Endodermal cell (in vitro differentiated cells): ENCODE measurements around the gene PADI4. TPM values are rescaled to one million over a fixed set of nuclear protein-coding genes. Genes with fewer than 3 reads are reported as not detected.
"Not testable (repeated sequence)": the region's sequence is repeated elsewhere in the genome, so short reads cannot be mapped to it uniquely, and the experiment has no call there.

ENCODE experiments used
- DNase-seq: peaks from one replicate; pipeline ENCODE4 v3.0.0-alpha.2; 2017
- H3K27ac ChIP-seq: 2 replicates; pipeline ENCODE4 v1.5.1; 2013; ENCODE audit warnings: mild to moderate bottlenecking, low read depth, low read length, moderate library complexity
- H3K27me3 ChIP-seq: 2 replicates; pipeline ENCODE4 v1.6.1; 2013; ENCODE audit warnings: mild to moderate bottlenecking, low read length, moderate library complexity; ENCODE audit not compliant: insufficient read depth, control insufficient read depth, poor library complexity, severe bottlenecking
- H3K36me3 ChIP-seq: 2 replicates; pipeline ENCODE4 v1.7.0; 2013; ENCODE audit warnings: mild to moderate bottlenecking, low read length, moderate library complexity; ENCODE audit not compliant: control insufficient read depth, insufficient read depth
- H3K4me1 ChIP-seq: one replicate; pipeline ENCODE4 v1.7.0; 2013; ENCODE audit warnings: low read length; ENCODE audit not compliant: control insufficient read depth, insufficient read depth
- H3K4me3 ChIP-seq: 2 replicates; pipeline ENCODE4 v1.5.1; 2013; ENCODE audit warnings: mild to moderate bottlenecking, low read length, moderate library complexity
- H3K9ac ChIP-seq: 2 replicates; pipeline ENCODE4 v1.6.1; 2013; ENCODE audit warnings: mild to moderate bottlenecking, low read length, moderate library complexity; ENCODE audit not compliant: poor library complexity, severe bottlenecking; ENCODE audit errors: extremely low read depth
- H3K9me3 ChIP-seq: 2 replicates; pipeline ENCODE4 v1.6.1; 2013; ENCODE audit warnings: mild to moderate bottlenecking, low read length, moderate library complexity; ENCODE audit not compliant: control insufficient read depth
- H3K27ac Mint-ChIP-seq: 2 replicates; pipeline ENCODE4 v1.8.0; 2020; ENCODE audit warnings: mixed read lengths
- H3K27me3 Mint-ChIP-seq: 2 replicates; pipeline ENCODE4 v1.8.0; 2021; ENCODE audit warnings: mild to moderate bottlenecking, mixed read lengths; ENCODE audit not compliant: insufficient read depth
- H3K36me3 Mint-ChIP-seq: 2 replicates; pipeline ENCODE4 v1.8.0; 2020; ENCODE audit warnings: low read depth, mixed read lengths
- H3K4me1 Mint-ChIP-seq: 2 replicates; pipeline ENCODE4 v1.8.0; 2020; ENCODE audit warnings: mixed read lengths
- H3K4me3 Mint-ChIP-seq: 2 replicates; pipeline ENCODE4 v1.8.0; 2020; ENCODE audit warnings: mild to moderate bottlenecking, moderate library complexity, mixed read lengths
- H3K9me3 Mint-ChIP-seq: 2 replicates; pipeline ENCODE4 v1.8.0; 2020; ENCODE audit warnings: mild to moderate bottlenecking, mixed read lengths
- WGBS, 2 experiments: methylation state at CpG; one replicate each; pipeline versions ENCODE4 v1.1.5 to v1.1.7; 2013; ENCODE audit warnings: missing lambda C conversion rate in 2 of 2, mixed read lengths in 1 of 2; ENCODE audit not compliant: insufficient coverage in 1 of 2, insufficient read length in 1 of 2; 5-methylcytosine and 5-hydroxymethylcytosine counted together
- total RNA-seq, 2 donors: library from RNA; stranded (reverse); fragmentation: NEBNext Ultra II Directional in 1 of 2; extraction: Animal tissue kit (Norgen Biotek cat#: 25700) in 1 of 2; gene quantifications; 2 replicates in 1 of 2; 3 replicates in 1 of 2; pipeline ENCODE4 v1.2.1, GENCODE V29; 2021
- TF ChIP-seq, protein P1 (sequence below): fragments of 200-600 bp; sonication (generic); conservative IDR thresholded peaks from 2 replicates; pipeline ENCODE4 v1.5.0; 2021; ENCODE audit warnings: antibody characterized with exemption, mild to moderate bottlenecking

The PADI4 gene
- total RNA-seq, 2 donors from 2014 or later: not detected

DNA sequence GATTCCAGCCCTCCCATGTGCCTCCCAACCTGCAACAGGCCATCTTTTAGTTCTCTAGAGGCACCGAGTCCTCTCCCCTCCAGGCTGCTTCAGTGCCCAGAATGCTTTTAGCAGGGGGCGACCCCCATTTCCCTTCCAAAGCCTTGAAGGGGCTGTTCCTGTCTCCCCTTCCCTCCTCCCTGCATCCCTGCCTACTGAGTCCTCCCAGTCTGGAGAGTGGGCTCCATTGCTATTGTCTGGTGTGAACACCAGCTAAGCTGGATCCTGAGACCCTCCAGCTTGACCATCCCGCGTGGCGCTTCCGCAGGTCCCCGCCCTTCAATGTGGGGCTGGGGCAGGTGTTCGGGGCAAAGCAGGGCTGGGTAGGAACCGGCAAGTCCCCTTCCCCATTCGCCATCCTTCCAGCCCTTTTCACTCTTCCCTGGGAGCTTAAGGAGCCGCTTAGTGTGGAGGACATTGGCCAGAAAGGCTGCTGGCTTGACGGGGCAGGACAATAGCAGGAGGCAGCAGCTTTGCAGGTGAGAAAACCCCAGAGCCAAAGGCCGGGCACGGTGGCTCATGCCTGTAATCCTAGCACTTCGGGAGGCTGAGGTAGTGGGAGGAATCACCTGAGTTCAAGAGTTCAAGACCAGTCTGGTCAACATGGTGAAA is 96.2 kb downstream of the PADI4 start:
- H3K9me3 ChIP-seq: no peaks in the 10 kb centered on the region
- TF ChIP-seq, protein P1, sequence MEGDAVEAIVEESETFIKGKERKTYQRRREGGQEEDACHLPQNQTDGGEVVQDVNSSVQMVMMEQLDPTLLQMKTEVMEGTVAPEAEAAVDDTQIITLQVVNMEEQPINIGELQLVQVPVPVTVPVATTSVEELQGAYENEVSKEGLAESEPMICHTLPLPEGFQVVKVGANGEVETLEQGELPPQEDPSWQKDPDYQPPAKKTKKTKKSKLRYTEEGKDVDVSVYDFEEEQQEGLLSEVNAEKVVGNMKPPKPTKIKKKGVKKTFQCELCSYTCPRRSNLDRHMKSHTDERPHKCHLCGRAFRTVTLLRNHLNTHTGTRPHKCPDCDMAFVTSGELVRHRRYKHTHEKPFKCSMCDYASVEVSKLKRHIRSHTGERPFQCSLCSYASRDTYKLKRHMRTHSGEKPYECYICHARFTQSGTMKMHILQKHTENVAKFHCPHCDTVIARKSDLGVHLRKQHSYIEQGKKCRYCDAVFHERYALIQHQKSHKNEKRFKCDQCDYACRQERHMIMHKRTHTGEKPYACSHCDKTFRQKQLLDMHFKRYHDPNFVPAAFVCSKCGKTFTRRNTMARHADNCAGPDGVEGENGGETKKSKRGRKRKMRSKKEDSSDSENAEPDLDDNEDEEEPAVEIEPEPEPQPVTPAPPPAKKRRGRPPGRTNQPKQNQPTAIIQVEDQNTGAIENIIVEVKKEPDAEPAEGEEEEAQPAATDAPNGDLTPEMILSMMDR: no peak
- Mint-ChIP-seq H3K4me3 (no peak overlapping the region), H3K36me3 (peaks cover 25% of the 10 kb centered on the region), H3K27ac (peak overlapping the region; percentile 87), H3K4me1 (peaks cover 26% of the 10 kb centered on the region), H3K9me3 (no peaks in the 10 kb centered on the region), H3K27me3 (no peaks in the 10 kb centered on the region)
- H3K27ac ChIP-seq: no peak overlapping the region
- WGBS, 2 experiments: 78 to 85% methylated on average over 12 to 15 of the region's 15 CpGs
- no peak overlapping the region for H3K4me3 ChIP-seq
- H3K36me3 ChIP-seq: peaks cover 24% of the 10 kb centered on the region
- no peaks in the 10 kb centered on the region for H3K4me1 ChIP-seq
- no peak overlapping the region for H3K9ac ChIP-seq
- DNase-seq: peak; percentile 77
- H3K27me3 ChIP-seq: no peaks in the 10 kb centered on the region

DNA sequence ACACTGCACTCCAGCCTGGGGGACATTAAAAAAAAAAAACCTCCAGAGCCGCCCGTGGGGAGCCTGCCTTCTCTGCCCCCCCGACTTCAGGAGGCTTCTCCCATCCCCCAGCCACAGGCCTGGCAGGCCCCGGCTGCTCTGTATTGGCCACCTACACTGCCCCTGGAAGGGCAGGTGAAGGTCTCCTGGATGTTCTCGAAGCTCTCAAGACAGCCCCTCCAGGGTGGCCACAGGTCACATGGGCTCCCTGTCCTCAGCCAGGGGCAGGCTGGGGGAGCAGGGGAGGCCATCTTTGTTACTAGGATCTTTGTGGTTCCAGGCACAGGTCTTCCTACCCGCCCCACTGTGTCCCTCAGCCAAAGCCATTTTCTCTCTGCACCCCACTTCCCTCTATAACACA is 96.8 kb downstream of the PADI4 start:
- no peak for DNase-seq
- Histone ChIP-seq H3K9ac (no peak overlapping the region), H3K9me3 (no peaks in the 10 kb centered on the region), H3K4me1 (peaks cover 3% of the 10 kb centered on the region), H3K4me3 (no peak overlapping the region), H3K36me3 (peaks cover 30% of the 10 kb centered on the region), H3K27ac (no peak overlapping the region), H3K27me3 (no peaks in the 10 kb centered on the region)
- H3K36me3 Mint-ChIP-seq: peaks cover 32% of the 10 kb centered on the region
- no peaks in the 10 kb centered on the region for H3K9me3 Mint-ChIP-seq
- peaks cover 32% of the 10 kb centered on the region for H3K4me1 Mint-ChIP-seq
- TF ChIP-seq, protein P1: no peak
- WGBS, 2 experiments: 80 to 88% methylated on average over 2 to 6 of the region's 6 CpGs
- H3K27me3 Mint-ChIP-seq: no peaks in the 10 kb centered on the region
- no peak overlapping the region for H3K27ac Mint-ChIP-seq
- H3K4me3 Mint-ChIP-seq: no peak overlapping the region

DNA sequence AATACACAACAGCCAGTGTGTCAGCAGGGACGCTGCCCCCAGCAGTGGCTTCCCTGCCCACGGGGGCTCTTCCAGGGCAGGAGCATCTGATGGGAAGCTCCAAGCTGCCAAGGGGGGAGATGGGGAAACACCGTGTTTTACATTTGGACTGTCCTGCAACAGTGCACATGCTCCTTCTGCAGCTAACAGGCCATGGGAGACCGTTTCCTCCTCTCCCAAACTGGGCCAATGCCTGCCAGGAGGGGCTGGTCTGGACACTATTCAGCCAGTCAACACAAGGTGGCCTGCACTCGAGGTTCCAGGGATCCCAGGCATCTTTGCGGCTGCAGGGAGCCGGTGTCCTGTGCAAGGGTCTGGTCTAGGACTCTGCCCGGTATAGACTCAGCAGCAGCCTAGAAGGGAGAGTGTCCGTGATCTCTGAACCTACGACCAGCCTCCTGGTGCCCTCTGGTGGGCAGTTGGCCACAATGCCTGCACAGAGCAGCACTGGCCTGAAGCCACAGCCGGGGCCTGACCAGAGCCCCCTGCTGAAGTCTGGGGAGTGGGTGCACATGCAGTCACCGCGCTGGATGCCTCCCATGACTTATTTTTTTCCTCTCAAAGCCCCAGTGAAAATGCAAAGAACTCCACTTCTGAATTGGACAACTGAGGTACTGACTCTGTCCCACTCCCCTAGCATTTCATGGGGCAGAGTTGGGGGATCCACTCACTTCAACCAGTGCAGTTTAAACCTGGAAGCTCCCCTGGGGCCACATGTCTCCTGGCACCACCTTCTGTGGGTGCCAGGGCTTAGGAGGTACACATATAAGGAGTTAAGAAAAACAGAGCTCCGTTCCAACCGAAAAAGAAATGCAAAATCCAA is 98.1 kb downstream of the PADI4 start:
- DNase-seq: peak; percentile 96
- 66 to 79% methylated on average over 9 to 15 of the region's 15 CpGs for WGBS, 2 experiments
- H3K36me3 ChIP-seq: peaks cover 43% of the 10 kb centered on the region
- no peaks in the 10 kb centered on the region for H3K9me3 ChIP-seq
- H3K4me1 ChIP-seq: peaks cover 5% of the 10 kb centered on the region
- Mint-ChIP-seq H3K36me3 (peaks cover 44% of the 10 kb centered on the region), H3K4me1 (peaks cover 37% of the 10 kb centered on the region), H3K27me3 (no peaks in the 10 kb centered on the region), H3K27ac (no peak overlapping the region), H3K4me3 (no peak overlapping the region), H3K9me3 (no peaks in the 10 kb centered on the region)
- TF ChIP-seq, protein P1: peak; percentile 91
- no peak overlapping the region for H3K4me3 ChIP-seq
- no peak overlapping the region for H3K27ac ChIP-seq
- no peaks in the 10 kb centered on the region for H3K27me3 ChIP-seq
- H3K9ac ChIP-seq: no peak overlapping the region

DNA sequence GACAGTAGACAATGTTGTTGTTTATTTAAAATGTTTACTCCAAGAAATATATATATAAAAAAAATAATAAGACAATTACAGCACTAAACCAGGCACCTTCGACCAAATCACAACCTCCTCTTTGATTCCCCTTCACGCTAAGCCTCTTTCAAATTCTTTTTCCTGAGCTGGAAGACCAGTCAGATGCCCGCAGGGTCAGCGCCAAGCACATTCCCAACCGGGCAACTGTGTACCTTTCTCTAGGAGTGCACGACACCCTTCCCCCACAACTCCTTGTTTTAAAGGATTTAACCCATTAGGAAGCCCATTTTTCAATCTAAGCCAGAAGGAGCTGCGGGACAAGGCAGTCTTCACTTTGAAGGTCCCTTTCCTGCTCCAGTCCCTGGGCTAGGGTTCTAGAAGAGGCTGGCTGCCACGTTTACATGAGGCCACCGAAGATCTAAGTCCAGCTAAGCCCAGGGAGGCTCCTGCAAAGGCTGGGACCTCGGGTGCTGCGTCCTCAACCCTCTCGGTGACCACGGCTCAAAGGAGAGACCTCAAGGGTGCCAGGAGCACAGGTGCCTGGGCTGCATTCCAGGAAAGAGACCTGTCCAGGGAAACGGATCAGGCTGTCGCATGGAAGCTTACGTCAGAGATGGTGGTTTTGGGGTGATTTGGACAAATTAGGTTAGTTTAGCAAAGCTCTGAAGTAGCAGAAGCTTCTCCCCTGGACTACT is 98.9 kb downstream of the PADI4 start:
- H3K4me3 ChIP-seq, H3K27ac ChIP-seq, H3K4me1 ChIP-seq, H3K9ac ChIP-seq, H3K27me3 Mint-ChIP-seq, H3K4me3 Mint-ChIP-seq, H3K27me3 ChIP-seq, DNase-seq, H3K9me3 Mint-ChIP-seq, H3K9me3 ChIP-seq: not testable (repeated sequence)
- Mint-ChIP-seq H3K4me1 (peaks cover 37% of the 10 kb centered on the region), H3K27ac (peak overlapping the region; percentile 81), H3K36me3 (peaks cover 52% of the 10 kb centered on the region)
- H3K36me3 ChIP-seq: peaks cover 51% of the 10 kb centered on the region
- 91 to 98% methylated on average over 7 to 16 of the region's 16 CpGs for WGBS, 2 experiments
